ENCODE measurements around the gene STIP1.

STIP1 gene

GRCh38 chr11:64201543-64201942 is 15.6 kb downstream of the STIP1 start:
- Histone ChIP-seq H3K4me1 (ENCODE audit: insufficient read depth, low read length) (peaks cover 3% of the 10 kb centered on the region; the same call in 1 of the 2 replicates), H3K9me3 (ENCODE audit: control insufficient read depth, insufficient read depth, low read length) (no peaks in the 10 kb centered on the region), H3K36me3 (ENCODE audit: insufficient read depth, low read length) (peaks cover 56% of the 10 kb centered on the region), H3K9ac (ENCODE audit: low read depth, low read length) (no peak overlapping the region)

DNA sequence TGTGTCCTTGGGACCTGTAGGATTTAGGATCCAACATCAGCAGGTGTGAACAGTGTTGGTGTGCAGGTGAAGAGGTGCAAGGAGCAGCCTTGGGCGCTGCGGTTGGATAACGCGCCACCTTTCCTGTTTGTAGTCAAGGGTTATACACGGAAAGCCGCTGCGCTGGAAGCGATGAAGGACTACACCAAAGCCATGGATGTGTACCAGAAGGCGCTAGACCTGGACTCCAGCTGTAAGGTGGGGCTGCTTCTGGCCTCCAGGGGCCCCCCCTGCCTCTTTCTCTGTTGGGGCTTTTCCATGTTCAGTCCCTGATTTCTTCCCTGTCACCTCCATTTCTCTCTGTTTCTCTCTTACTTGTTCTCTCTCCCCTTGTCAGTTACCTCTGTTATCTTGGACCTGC is 17.0 kb downstream of the STIP1 start:
- Histone ChIP-seq H3K9me3 (ENCODE audit: control insufficient read depth, insufficient read depth, low read length) (no peaks in the 10 kb centered on the region), H3K4me1 (ENCODE audit: insufficient read depth, low read length) (peaks cover 16% of the 10 kb centered on the region; the same call in 1 of the 2 replicates), H3K9ac (ENCODE audit: low read depth, low read length) (no peak overlapping the region), H3K36me3 (ENCODE audit: insufficient read depth, low read length) (peaks cover 49% of the 10 kb centered on the region)

- no peaks in the 10 kb centered on the region for H3K9me3 ChIP-seq (ENCODE audit: control insufficient read depth, insufficient read depth, low read length)
- peaks cover 19% of the 10 kb centered on the region; the same call in 1 of the 2 replicates for H3K4me1 ChIP-seq (ENCODE audit: insufficient read depth, low read length)
- no peak overlapping the region for H3K9ac ChIP-seq (ENCODE audit: low read depth, low read length)
- peaks cover 44% of the 10 kb centered on the region for H3K36me3 ChIP-seq (ENCODE audit: insufficient read depth, low read length)
Observed at GRCh38 chr11:64203421-64204079, 17.6 kb downstream of the STIP1 start.

- Histone ChIP-seq H3K4me1 (ENCODE audit: insufficient read depth, low read length) (peaks cover 19% of the 10 kb centered on the region; the same call in 1 of the 2 replicates), H3K36me3 (ENCODE audit: insufficient read depth, low read length) (peaks cover 42% of the 10 kb centered on the region), H3K9me3 (ENCODE audit: control insufficient read depth, insufficient read depth, low read length) (no peaks in the 10 kb centered on the region), H3K9ac (ENCODE audit: low read depth, low read length) (no peak overlapping the region; the same call in 1 of the 2 replicates)
Observed at GRCh38 chr11:64204080-64204440, 18.1 kb downstream of the STIP1 start.

- Histone ChIP-seq H3K9me3 (ENCODE audit: control insufficient read depth, insufficient read depth, low read length) (no peaks in the 10 kb centered on the region), H3K4me1 (ENCODE audit: insufficient read depth, low read length) (peaks cover 19% of the 10 kb centered on the region; the same call in 1 of the 2 replicates), H3K36me3 (ENCODE audit: insufficient read depth, low read length) (peaks cover 42% of the 10 kb centered on the region), H3K9ac (ENCODE audit: low read depth, low read length) (no peak overlapping the region; the same call in 1 of the 2 replicates)
Observed at GRCh38 chr11:64204464-64204989, 18.6 kb downstream of the STIP1 start.

GRCh38 chr11:64206457-64207255 is 20.7 kb downstream of the STIP1 start, which contains the start of gene FERMT3:
TSS of gene FERMT3 (plus strand) at chr11:64206721. CDS start at chr11:64207365, 644 bp downstream.
- peaks cover 19% of the 10 kb centered on the region; the same call in 1 of the 2 replicates for H3K4me1 ChIP-seq (ENCODE audit: insufficient read depth, low read length)
- H3K9me3 ChIP-seq (ENCODE audit: control insufficient read depth, insufficient read depth, low read length), result no peaks in the 10 kb centered on the region
- peaks cover 30% of the 10 kb centered on the region for H3K36me3 ChIP-seq (ENCODE audit: insufficient read depth, low read length)
- no peak within 1 kb of the TSS for H3K9ac ChIP-seq (ENCODE audit: low read depth, low read length)

- no peaks in the 10 kb centered on the region for H3K9me3 ChIP-seq (ENCODE audit: control insufficient read depth, insufficient read depth, low read length)
- peaks cover 25% of the 10 kb centered on the region for H3K36me3 ChIP-seq (ENCODE audit: insufficient read depth, low read length)
- no peak overlapping the region for H3K9ac ChIP-seq (ENCODE audit: low read depth, low read length)
- peaks cover 19% of the 10 kb centered on the region; the same call in 1 of the 2 replicates for H3K4me1 ChIP-seq (ENCODE audit: insufficient read depth, low read length)
Observed at GRCh38 chr11:64207256-64208085, 21.5 kb downstream of the STIP1 start.

GRCh38 chr11:64208086-64208795 is 22.3 kb downstream of the STIP1 start:
- Histone ChIP-seq H3K9ac (ENCODE audit: low read depth, low read length) (no peak overlapping the region), H3K4me1 (ENCODE audit: insufficient read depth, low read length) (peaks cover 19% of the 10 kb centered on the region; the same call in 1 of the 2 replicates), H3K9me3 (ENCODE audit: control insufficient read depth, insufficient read depth, low read length) (no peaks in the 10 kb centered on the region), H3K36me3 (ENCODE audit: insufficient read depth, low read length) (peaks cover 21% of the 10 kb centered on the region)

DNA sequence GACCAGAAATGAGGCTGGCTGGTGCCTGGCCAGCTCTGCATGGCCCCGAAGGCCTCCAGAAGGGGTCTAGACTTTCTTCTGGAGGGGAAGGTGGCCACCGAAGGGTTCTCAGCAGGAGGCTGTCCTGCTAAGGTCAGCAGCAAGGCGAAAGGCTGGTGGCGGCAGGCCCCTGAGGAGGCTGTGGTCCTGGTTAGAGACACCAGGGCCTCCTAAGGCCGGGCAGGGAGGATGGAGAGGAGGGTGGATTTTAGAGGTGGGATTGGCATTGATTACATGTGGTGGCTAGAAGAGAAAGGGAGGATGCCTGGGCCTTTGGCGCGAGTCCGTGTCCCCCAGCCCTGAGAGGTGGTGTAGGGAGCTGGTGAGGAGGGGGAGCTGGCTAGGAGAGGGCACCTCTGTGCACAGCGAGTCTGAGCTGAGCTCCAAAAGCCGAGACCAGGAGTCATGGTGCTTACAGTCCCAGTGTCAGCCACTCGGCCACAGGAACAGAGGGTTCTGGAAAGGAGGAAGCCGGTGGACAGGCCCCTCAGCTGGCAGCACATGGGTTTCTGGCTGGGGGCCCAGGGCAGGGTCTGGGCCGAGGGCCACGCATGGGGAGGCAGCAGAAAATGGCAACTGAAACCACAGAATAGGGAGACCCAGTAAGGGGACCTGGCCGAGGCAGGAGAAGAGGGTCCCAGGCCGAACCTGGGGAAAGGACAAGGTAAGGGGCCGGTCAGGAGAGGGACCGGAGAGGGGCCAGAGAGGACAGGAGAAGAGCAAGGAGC is 23.0 kb downstream of the STIP1 start:
- no peak overlapping the region for H3K9ac ChIP-seq (ENCODE audit: low read depth, low read length)
- no peaks in the 10 kb centered on the region for H3K9me3 ChIP-seq (ENCODE audit: control insufficient read depth, insufficient read depth, low read length)
- H3K36me3 ChIP-seq (ENCODE audit: insufficient read depth, low read length), result peaks cover 13% of the 10 kb centered on the region
- H3K4me1 ChIP-seq (ENCODE audit: insufficient read depth, low read length), result peaks cover 19% of the 10 kb centered on the region; the same call in 1 of the 2 replicates

GRCh38 chr11:64209563-64209843 is 23.5 kb downstream of the STIP1 start:
- Histone ChIP-seq H3K4me1 (ENCODE audit: insufficient read depth, low read length) (peaks cover 19% of the 10 kb centered on the region; the same call in 1 of the 2 replicates), H3K9ac (ENCODE audit: low read depth, low read length) (no peak overlapping the region), H3K36me3 (ENCODE audit: insufficient read depth, low read length) (peaks cover 8% of the 10 kb centered on the region; the same call in 1 of the 2 replicates), H3K9me3 (ENCODE audit: control insufficient read depth, insufficient read depth, low read length) (no peaks in the 10 kb centered on the region)

DNA sequence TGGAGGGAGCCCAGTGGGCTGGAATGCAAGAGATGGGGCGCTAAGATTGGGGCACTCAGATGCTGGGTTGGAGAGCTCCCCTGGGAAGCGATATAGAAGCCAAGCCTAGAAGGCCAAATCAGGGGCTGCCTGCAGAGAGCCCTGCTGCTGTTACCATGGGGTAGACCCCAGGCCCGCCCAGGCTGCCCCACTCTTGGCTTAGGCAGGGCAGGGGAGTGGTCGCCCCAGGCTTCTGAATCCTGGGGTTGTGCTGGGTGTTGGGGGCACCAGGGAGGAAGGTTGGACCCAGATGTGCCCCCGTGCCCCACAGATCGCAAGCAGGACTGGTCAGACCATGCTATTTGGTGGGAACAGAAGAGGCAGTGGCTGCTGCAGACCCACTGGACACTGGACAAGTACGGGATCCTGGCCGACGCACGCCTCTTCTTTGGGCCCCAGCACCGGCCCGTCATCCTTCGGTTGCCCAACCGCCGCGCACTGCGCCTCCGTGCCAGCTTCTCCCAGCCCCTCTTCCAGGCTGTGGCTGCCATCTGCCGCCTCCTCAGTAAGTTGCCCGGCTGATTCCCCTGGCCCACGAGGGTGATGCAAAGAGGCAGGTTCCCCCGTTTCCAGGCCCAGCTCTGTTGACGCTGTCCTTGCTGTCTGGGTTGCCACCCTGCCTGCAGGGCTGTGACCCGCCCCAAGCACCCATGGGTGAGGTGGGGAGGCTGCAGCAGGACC is 24.5 kb downstream of the STIP1 start:
- Histone ChIP-seq H3K36me3 (ENCODE audit: insufficient read depth, low read length) (peaks cover 1% of the 10 kb centered on the region; the same call in 1 of the 2 replicates), H3K4me1 (ENCODE audit: insufficient read depth, low read length) (peaks cover 16% of the 10 kb centered on the region; the same call in 1 of the 2 replicates), H3K9ac (ENCODE audit: low read depth, low read length) (no peak overlapping the region), H3K9me3 (ENCODE audit: control insufficient read depth, insufficient read depth, low read length) (no peaks in the 10 kb centered on the region)

DNA sequence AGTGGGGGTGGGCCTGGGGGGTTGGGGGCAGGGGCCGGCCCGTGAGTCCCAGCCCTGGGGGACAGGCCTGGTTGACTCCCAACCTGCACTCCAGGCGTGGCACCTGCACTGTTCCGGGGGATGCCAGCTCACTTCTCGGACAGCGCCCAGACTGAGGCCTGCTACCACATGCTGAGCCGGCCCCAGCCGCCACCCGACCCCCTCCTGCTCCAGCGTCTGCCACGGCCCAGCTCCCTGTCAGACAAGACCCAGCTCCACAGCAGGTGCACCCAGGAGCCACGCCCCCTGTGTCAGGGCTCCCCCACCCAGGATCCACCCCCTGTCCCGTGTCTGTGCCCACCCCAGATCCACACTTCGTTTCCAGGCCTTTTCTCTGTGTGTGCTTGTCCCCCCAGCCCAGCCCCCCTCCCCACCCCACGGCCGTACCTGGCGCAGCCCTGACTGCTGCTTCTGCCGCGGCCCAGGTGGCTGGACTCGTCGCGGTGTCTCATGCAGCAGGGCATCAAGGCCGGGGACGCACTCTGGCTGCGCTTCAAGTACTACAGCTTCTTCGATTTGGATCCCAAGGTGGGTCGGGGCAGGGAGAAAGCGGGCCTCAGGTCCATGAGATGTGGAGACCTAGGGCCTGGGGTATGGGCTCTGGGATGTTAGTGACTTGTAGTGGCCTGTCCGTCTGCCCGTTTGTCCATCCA is 25.4 kb downstream of the STIP1 start:
- peaks cover 16% of the 10 kb centered on the region; the same call in 1 of the 2 replicates for H3K4me1 ChIP-seq (ENCODE audit: insufficient read depth, low read length)
- H3K9ac ChIP-seq (ENCODE audit: low read depth, low read length), result no peak overlapping the region
- no peaks in the 10 kb centered on the region for H3K36me3 ChIP-seq (ENCODE audit: insufficient read depth, low read length)
- H3K9me3 ChIP-seq (ENCODE audit: control insufficient read depth, insufficient read depth, low read length), result no peaks in the 10 kb centered on the region
